IMR-90 (cell line): Measurements from ENCODE around the gene C16orf96.

Experiments
- POLR2A ChIP-seq: IDR thresholded peaks from 2 replicates; pipeline ENCODE4 v1.6.1; 2012; ENCODE audit warnings: mild to moderate bottlenecking, low read depth, low read length
- RAD21 ChIP-seq: IDR thresholded peaks from 2 replicates; pipeline ENCODE4 v1.6.1; 2012; ENCODE audit warnings: low read length, improper control_type of control experiment
- RFX5 ChIP-seq: IDR thresholded peaks from 2 replicates; pipeline ENCODE4 v1.8.0; 2012; ENCODE audit warnings: low read depth, mild to moderate bottlenecking, low read length, moderate library complexity
- SMC3 ChIP-seq: fragments of 150-350 bp; IDR thresholded peaks from 2 replicates; pipeline ENCODE4 v1.6.1; 2016; ENCODE audit warnings: low read depth, mild to moderate bottlenecking, antibody characterized with exemption, low read length, moderate library complexity
- TF ChIP-seq, protein P1 (sequence below): conservative IDR thresholded peaks from 2 replicates; pipeline ENCODE4 v1.5.1; 2012; ENCODE audit warnings: mild to moderate bottlenecking, low read depth, low read length, improper control_type of control experiment
- TF ChIP-seq, protein P2 (sequence below): fragments of 150-350 bp; IDR thresholded peaks from 2 replicates; pipeline ENCODE4 v1.6.1; 2016; ENCODE audit warnings: low read depth, mild to moderate bottlenecking, low read length, moderate library complexity, borderline replicate concordance

DNA sequence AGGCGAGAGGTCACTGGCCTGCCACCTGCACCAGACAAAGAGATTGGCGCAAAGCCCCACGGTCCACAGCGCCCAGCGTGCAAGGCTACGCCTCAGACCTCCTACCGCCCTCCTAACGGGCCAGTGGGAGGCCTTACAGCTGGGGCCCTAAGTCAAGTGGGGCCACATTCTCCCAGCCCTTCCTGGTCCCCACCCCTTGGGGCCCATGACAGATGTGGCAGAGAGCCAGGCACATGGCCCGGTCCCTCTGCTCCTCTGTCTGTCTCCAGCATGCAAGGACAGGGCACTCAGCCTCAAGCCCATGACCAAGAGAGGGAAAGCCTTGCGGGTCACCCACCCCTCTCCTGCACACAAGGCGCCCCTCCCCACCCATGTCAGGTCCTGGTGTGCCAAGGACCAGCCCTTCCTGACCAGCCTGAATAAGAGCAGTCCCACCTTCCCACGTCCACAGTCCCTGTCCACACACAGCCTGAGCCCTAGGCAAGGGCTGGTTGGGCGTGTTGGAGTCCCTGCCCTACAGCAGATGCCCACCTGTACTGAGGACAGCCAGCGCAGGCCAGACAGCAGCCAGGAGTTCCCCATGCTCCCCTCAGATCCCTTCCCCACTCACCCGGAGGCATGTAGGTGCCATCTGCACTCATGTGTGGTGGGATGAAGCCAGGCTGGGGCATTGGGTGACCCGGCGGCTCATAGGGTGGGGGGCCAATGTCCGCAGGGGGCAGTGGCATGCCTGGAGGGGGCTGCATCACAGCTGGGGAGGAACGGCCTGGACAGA lies 42.9 kb upstream of the C16orf96 start:
- TF ChIP-seq, protein P1, sequence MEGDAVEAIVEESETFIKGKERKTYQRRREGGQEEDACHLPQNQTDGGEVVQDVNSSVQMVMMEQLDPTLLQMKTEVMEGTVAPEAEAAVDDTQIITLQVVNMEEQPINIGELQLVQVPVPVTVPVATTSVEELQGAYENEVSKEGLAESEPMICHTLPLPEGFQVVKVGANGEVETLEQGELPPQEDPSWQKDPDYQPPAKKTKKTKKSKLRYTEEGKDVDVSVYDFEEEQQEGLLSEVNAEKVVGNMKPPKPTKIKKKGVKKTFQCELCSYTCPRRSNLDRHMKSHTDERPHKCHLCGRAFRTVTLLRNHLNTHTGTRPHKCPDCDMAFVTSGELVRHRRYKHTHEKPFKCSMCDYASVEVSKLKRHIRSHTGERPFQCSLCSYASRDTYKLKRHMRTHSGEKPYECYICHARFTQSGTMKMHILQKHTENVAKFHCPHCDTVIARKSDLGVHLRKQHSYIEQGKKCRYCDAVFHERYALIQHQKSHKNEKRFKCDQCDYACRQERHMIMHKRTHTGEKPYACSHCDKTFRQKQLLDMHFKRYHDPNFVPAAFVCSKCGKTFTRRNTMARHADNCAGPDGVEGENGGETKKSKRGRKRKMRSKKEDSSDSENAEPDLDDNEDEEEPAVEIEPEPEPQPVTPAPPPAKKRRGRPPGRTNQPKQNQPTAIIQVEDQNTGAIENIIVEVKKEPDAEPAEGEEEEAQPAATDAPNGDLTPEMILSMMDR = no peak
- no peak for TF ChIP-seq RAD21
- no peak for TF ChIP-seq SMC3
- TF ChIP-seq, protein P2, sequence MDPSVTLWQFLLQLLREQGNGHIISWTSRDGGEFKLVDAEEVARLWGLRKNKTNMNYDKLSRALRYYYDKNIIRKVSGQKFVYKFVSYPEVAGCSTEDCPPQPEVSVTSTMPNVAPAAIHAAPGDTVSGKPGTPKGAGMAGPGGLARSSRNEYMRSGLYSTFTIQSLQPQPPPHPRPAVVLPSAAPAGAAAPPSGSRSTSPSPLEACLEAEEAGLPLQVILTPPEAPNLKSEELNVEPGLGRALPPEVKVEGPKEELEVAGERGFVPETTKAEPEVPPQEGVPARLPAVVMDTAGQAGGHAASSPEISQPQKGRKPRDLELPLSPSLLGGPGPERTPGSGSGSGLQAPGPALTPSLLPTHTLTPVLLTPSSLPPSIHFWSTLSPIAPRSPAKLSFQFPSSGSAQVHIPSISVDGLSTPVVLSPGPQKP = no peak
- TF ChIP-seq POLR2A = no peak
- no peak for TF ChIP-seq RFX5
